K562 (cell line): ENCODE results near the gene ATP6V0A1. TPM values are rescaled to one million over a fixed set of nuclear protein-coding genes. Genes with fewer than 3 reads are reported as not detected.

Experiments
- ATAC-seq: fragments of 200-7000 bp; cut with Tn5 transposase; 3 replicates; pipeline ENCODE4 v1.9.1; 2020; ENCODE audit warnings: moderate library complexity
- BruUV-seq: library from RNA; stranded (reverse); fragments of 400-500 nt; replicated peaks from 2 replicates; lab custom pipeline; 2021; lab: Mats Ljungman, UMichigan
- CTCF ChIA-PET: fragments of 300-600 bp; formaldehyde crosslinking; extraction: SDS; loops from one replicate; lab custom pipeline; 2021; ENCODE audit warnings: low intra/inter-chr PET ratio; lab: Yijun Ruan, JAX
- POLR2A ChIA-PET: fragments of 300-600, 350-650 bp; sonication (Branson Sonifier 250); formaldehyde crosslinking; extraction: SDS; loops from one replicate; lab custom pipeline; 2021; ENCODE audit warnings: antibody characterized with exemption, inconsistent platforms; lab: Yijun Ruan, JAX
- DNase-seq, 4 experiments: peaks; one replicate each; pipeline versions ENCODE4 v3.0.0 to v3.0.0-alpha.2; 2011 to 2018; ENCODE audit warnings: low spot score in 3 of 4, mixed read lengths in 3 of 4; ENCODE audit errors: extremely low read depth in 1 of 4
- FAIRE-seq: peaks from 2 replicates; lab custom pipeline; 2011; peaks lifted over from hg19 to GRCh38; lab: Jason Lieb, UNC
- H2AFZ ChIP-seq: 2 replicates; pipeline ENCODE4 v1.6.0; 2011; ENCODE audit warnings: low read depth, low read length, control low read depth, inconsistent platforms
- H3K27ac ChIP-seq: fragments of 200-600 bp; 3 replicates; pipeline ENCODE4 v1.8.0; 2011; ENCODE audit warnings: low read depth, mild to moderate bottlenecking, control low read depth, inconsistent platforms, low read length, moderate library complexity, mixed read lengths; ENCODE audit errors: extremely low read depth
- H3K27me3 ChIP-seq, 2 experiments: fragments of 300-600 bp in 1 of 2; 2 replicates in 1 of 2; 3 replicates in 1 of 2; pipeline versions ENCODE4 v1.6.0 to v1.8.0; 2011; ENCODE audit warnings: inconsistent platforms in 2 of 2, low read length in 2 of 2, mild to moderate bottlenecking in 1 of 2, mixed read lengths in 1 of 2, moderate library complexity in 1 of 2; ENCODE audit not compliant: control insufficient read depth in 2 of 2, insufficient read depth in 2 of 2
- H3K36me3 ChIP-seq: fragments of 300-600 bp; 3 replicates; pipeline ENCODE4 v1.8.0; 2011; ENCODE audit warnings: mild to moderate bottlenecking, low read length, inconsistent platforms; ENCODE audit not compliant: control insufficient read depth, insufficient read depth
- H3K4me1 ChIP-seq, 2 experiments: fragments of 200-600 bp in 1 of 2; replicated peaks in 1 of 2; 2 replicates in 1 of 2; 3 replicates in 1 of 2; pipeline versions ENCODE4 v1.5.1 to v1.8.0; 2011; ENCODE audit warnings: inconsistent platforms in 2 of 2, low read length in 2 of 2, mild to moderate bottlenecking in 1 of 2, mixed read lengths in 1 of 2, moderate library complexity in 1 of 2; ENCODE audit not compliant: control insufficient read depth in 2 of 2, insufficient read depth in 2 of 2
- H3K4me2 ChIP-seq: 2 replicates; pipeline ENCODE4 v1.6.1; 2011; ENCODE audit warnings: low read length, control low read depth, inconsistent platforms, mixed read lengths; ENCODE audit not compliant: insufficient read depth
- H3K4me3 ChIP-seq: fragments of 200-600 bp; sonication (generic), shearing (Covaris generic); 2 replicates; pipeline ENCODE4 v1.5.1; 2016; ENCODE audit warnings: control low read depth, inconsistent platforms
- H3K79me2 ChIP-seq: fragments of 200-600 bp; 3 replicates; pipeline ENCODE4 v1.8.0; 2011; ENCODE audit warnings: low read length, inconsistent platforms; ENCODE audit not compliant: control insufficient read depth, insufficient read depth
- H3K9ac ChIP-seq, 2 experiments: 2 replicates each; pipeline versions ENCODE4 v1.6.0 to v1.6.1; 2011; ENCODE audit warnings: low read depth in 2 of 2, low read length in 2 of 2, control low read depth in 1 of 2, inconsistent platforms in 1 of 2, mild to moderate bottlenecking in 1 of 2, mixed read lengths in 1 of 2; ENCODE audit not compliant: insufficient read depth in 1 of 2
- H3K9me1 ChIP-seq: one replicate; pipeline ENCODE4 v1.6.0; 2011; ENCODE audit warnings: inconsistent platforms, mild to moderate bottlenecking, low read length, moderate library complexity; ENCODE audit not compliant: control insufficient read depth, insufficient read depth
- H3K9me3 ChIP-seq: replicated peaks from 2 replicates; pipeline ENCODE4 v1.5.1; 2011; ENCODE audit warnings: low read depth, low read length, inconsistent platforms; ENCODE audit not compliant: control insufficient read depth, insufficient read depth
- H4K20me1 ChIP-seq: replicated peaks from 2 replicates; pipeline ENCODE4 v1.6.1; 2011; ENCODE audit warnings: low read length, inconsistent platforms, mixed read lengths; ENCODE audit not compliant: control insufficient read depth, insufficient read depth
- BACH1 ChIP-seq: fragments of 200-800 bp; sonication (Bioruptor generic); IDR thresholded peaks from 2 replicates; pipeline ENCODE4 v1.6.1; 2016; ENCODE audit warnings: missing genetic modification characterization, missing compliant biosample characterization
- BRD4 ChIP-seq: fragments of 200-600 bp; sonication (generic); IDR thresholded peaks from 2 replicates; pipeline ENCODE4 v1.6.1; 2017; ENCODE audit warnings: inconsistent platforms
- CBX5 ChIP-seq: IDR thresholded peaks from 2 replicates; pipeline ENCODE4 v1.6.1; 2014; ENCODE audit warnings: low read depth, borderline replicate concordance
- CC2D1A ChIP-seq: fragments of 450-650 bp; IDR thresholded peaks from 2 replicates; pipeline ENCODE4 v1.6.1; 2017; ENCODE audit warnings: mild to moderate bottlenecking
- CCAR2 ChIP-seq: fragments of 200-400 bp; formaldehyde crosslinking; IDR thresholded peaks from 2 replicates; pipeline ENCODE4 v1.6.1; 2017; ENCODE audit warnings: mild to moderate bottlenecking, low read depth, low read length
- DNMT1 ChIP-seq: fragments of 450-650 bp; IDR thresholded peaks from 2 replicates; pipeline ENCODE4 v1.6.1; 2016; ENCODE audit warnings: antibody characterized with exemption, mild to moderate bottlenecking
- FOS ChIP-seq: IDR thresholded peaks from 3 replicates; pipeline ENCODE4 v1.6.1; 2011; ENCODE audit not compliant: insufficient read length; ENCODE audit errors: extremely low read depth
- HDAC6 ChIP-seq: IDR thresholded peaks from 2 replicates; pipeline ENCODE4 v1.6.1; 2012; ENCODE audit warnings: low read depth, mild to moderate bottlenecking, control low read depth, inconsistent platforms, low read length, moderate library complexity
- HEY1 ChIP-seq: fragments of 250-450 bp; sonication (Bioruptor Pico); IDR thresholded peaks from 2 replicates; pipeline ENCODE4 v1.5.0; 2020; ENCODE audit warnings: mild to moderate bottlenecking, moderate library complexity, borderline replicate concordance
- HMGXB4 ChIP-seq: sonication (generic); formaldehyde crosslinking; IDR thresholded peaks from 2 replicates; pipeline ENCODE4 v1.8.1; 2023; ENCODE audit warnings: mild to moderate bottlenecking, missing genetic modification reagents
- MTA1 ChIP-seq: fragments of 450-650 bp; IDR thresholded peaks from 2 replicates; pipeline ENCODE4 v1.6.1; 2017; ENCODE audit warnings: borderline replicate concordance
- NFYB ChIP-seq: IDR thresholded peaks from 2 replicates; pipeline ENCODE4 v1.6.1; 2011; ENCODE audit warnings: mild to moderate bottlenecking, moderate library complexity; ENCODE audit not compliant: insufficient read length; ENCODE audit errors: extremely low read depth
- POLR2H ChIP-seq: IDR thresholded peaks from 2 replicates; pipeline ENCODE4 v1.6.1; 2016; ENCODE audit warnings: missing genetic modification characterization, low read depth, mild to moderate bottlenecking, control low read depth, missing compliant biosample characterization, moderate library complexity
- POLR3G ChIP-seq: IDR thresholded peaks from 2 replicates; pipeline ENCODE4 v1.6.1; 2011; ENCODE audit not compliant: insufficient read length, insufficient replicate concordance; ENCODE audit errors: extremely low read depth
- SIRT6 ChIP-seq: IDR thresholded peaks from one replicate; pipeline ENCODE4 v1.6.1; 2012; ENCODE audit warnings: low read depth, mild to moderate bottlenecking, control low read depth, inconsistent platforms, low read length, moderate library complexity
- SNIP1 ChIP-seq: fragments of 450-650 bp; IDR thresholded peaks from 2 replicates; pipeline ENCODE4 v1.7.1; 2017; ENCODE audit warnings: low read depth, mild to moderate bottlenecking
- ZKSCAN8 ChIP-seq: fragments of 200-800 bp; sonication (Bioruptor generic); IDR thresholded peaks from 2 replicates; pipeline ENCODE4 v1.6.1; 2016; ENCODE audit warnings: missing genetic modification characterization, missing compliant biosample characterization
- ZNF175 ChIP-seq: fragments of 200-800 bp; sonication (Bioruptor generic); IDR thresholded peaks from 2 replicates; pipeline ENCODE4 v1.6.1; 2016; ENCODE audit warnings: low read depth, mild to moderate bottlenecking, missing genetic modification characterization, missing compliant biosample characterization
- ZNF23 ChIP-seq: fragments of 250-450 bp; sonication (Bioruptor Pico); IDR thresholded peaks from 2 replicates; pipeline ENCODE4 v1.4.0; 2020; ENCODE audit warnings: mild to moderate bottlenecking
- WGBS: fragments of 100-300 bp; shearing (Covaris generic); methylation state at CpG from one replicate; pipeline ENCODE4 v1.1.6; 2016; ENCODE audit warnings: low coverage, mixed read lengths; ENCODE audit not compliant: insufficient coverage; ENCODE audit errors: missing lambda C conversion rate; 5-methylcytosine and 5-hydroxymethylcytosine counted together
- in situ Hi-C: fragments of 300-500 bp; cut with MboI; formaldehyde crosslinking; loops from 4 replicates; pipeline ENCODE4 v1.15.0; 2018; ENCODE audit warnings: inconsistent platforms, mixed read lengths
- intact Hi-C: fragments of 100-400 bp; cut with micrococcal nuclease; formaldehyde crosslinking; loops from 2 replicates; pipeline ENCODE4 v1.14.2; 2022
- polyA plus RNA-seq, 8 experiments: library from polyadenylated mRNA; depleted of rRNA in 4 of 8; stranded (reverse) in 5 of 8; unstranded in 3 of 8; fragments of >200 nt; fragmentation: Nextera tagmentation in 2 of 8; fragmentation: Illumina TruSeq in 1 of 8; extraction: Ambion mirVana in 2 of 8; extraction: Trizol in 1 of 8; gene quantifications; 2 replicates each; pipeline versions ENCODE4 v1.2.1 to v1.2.3, GENCODE V29; 2011 to 2014; ENCODE audit warnings: inconsistent platforms in 1 of 8, missing spikeins in 1 of 8
- total RNA-seq, 7 experiments: library from RNA; depleted of rRNA in 6 of 7; stranded (reverse); fragments of >200 nt in 6 of 7; fragmentation: Illumina TruSeq in 2 of 7; extraction: Trizol in 2 of 7; gene quantifications; 2 replicates each; pipeline versions ENCODE4 v1.2.1 to v1.2.3, GENCODE V29; 2011 to 2021; ENCODE audit warnings: low replicate concordance in 1 of 7
- TF ChIP-seq, protein P1 (sequence below): fragments of 450-650 bp; conservative IDR thresholded peaks from 2 replicates; pipeline ENCODE4 v1.6.1; 2016; ENCODE audit warnings: missing genetic modification characterization, low read depth, mild to moderate bottlenecking, control low read depth, missing compliant biosample characterization

The ATP6V0A1 gene
- total and polyA plus RNA-seq, 9 of the 15 experiments (the other 6 are each of a cell fraction or from before 2014, with no cell fraction given) = 11.8 to 158 (median 75.5) TPM

DNA sequence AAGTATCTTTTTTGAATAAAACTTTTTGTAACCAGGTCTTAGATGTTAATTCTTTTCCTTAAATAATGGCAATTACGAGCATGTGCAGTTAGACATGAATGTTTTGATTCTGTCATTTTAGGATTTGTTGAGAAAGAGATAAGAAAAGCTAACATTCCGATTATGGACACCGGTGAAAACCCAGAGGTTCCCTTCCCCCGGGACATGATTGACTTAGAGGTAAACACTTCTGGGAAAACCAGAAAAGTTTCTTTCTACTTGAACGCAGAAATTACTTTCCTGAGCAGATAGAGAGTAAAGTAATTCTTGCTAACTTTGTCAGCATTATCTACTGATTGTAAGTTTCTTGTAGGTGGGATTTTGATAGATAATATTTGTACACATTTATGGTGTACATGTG, 9.2 kb downstream of the ATP6V0A1 start:
- DNase-seq = no peak
- Histone ChIP-seq H4K20me1 (no peaks in the 10 kb centered on the region), H3K27me3 (no peaks in the 10 kb centered on the region), H3K27ac (no peak overlapping the region), H3K9ac (no peak overlapping the region), H2AFZ (no peak overlapping the region), H3K9me1 (no peaks in the 10 kb centered on the region), H3K4me3 (no peak overlapping the region), H3K4me2 (no peak overlapping the region), H3K36me3 (peaks cover 85% of the 10 kb centered on the region)
- 67% methylated on average over 5 of the region's 5 CpGs for WGBS
- intact Hi-C loops = no loop called here
- CTCF ChIA-PET = no interaction called here
- no peak for TF ChIP-seq HMGXB4
- no peak for TF ChIP-seq POLR2H (tag)
- TF ChIP-seq HDAC6 = no peak
- no peak for TF ChIP-seq POLR3G
- TF ChIP-seq BRD4 = no peak
- no peak for TF ChIP-seq ZNF23 (CRISPR knock-in tag)
- TF ChIP-seq DNMT1 = no peak
- no peak for TF ChIP-seq SIRT6
- TF ChIP-seq FOS = no peak
- no peak for TF ChIP-seq HEY1 (CRISPR knock-in tag)
- no peak for TF ChIP-seq SNIP1
- TF ChIP-seq ZKSCAN8 (CRISPR knock-in tag) = no peak
- no peak for TF ChIP-seq MTA1
- no peak for TF ChIP-seq ZNF175
- TF ChIP-seq, protein P1, sequence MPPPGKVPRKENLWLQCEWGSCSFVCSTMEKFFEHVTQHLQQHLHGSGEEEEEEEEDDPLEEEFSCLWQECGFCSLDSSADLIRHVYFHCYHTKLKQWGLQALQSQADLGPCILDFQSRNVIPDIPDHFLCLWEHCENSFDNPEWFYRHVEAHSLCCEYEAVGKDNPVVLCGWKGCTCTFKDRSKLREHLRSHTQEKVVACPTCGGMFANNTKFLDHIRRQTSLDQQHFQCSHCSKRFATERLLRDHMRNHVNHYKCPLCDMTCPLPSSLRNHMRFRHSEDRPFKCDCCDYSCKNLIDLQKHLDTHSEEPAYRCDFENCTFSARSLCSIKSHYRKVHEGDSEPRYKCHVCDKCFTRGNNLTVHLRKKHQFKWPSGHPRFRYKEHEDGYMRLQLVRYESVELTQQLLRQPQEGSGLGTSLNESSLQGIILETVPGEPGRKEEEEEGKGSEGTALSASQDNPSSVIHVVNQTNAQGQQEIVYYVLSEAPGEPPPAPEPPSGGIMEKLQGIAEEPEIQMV (tag) = no peak
- TF ChIP-seq NFYB = no peak
- TF ChIP-seq CBX5 = no peak
- no peak for TF ChIP-seq CC2D1A
- no peak for TF ChIP-seq BACH1 (tag)
- no peak for TF ChIP-seq CCAR2
- TF ChIP-seq, all 486 proteins: peak for 0
- FAIRE-seq (no peak), ATAC-seq (no peak)
- in situ Hi-C loops = no loop called here
- no peaks in the 10 kb centered on the region; a peak in 1 of 5 replicates for H3K4me1 ChIP-seq
- POLR2A ChIA-PET = interaction anchor here (0.7 to 1.6 kb wide), 3 partner anchors 9 to 51 kb away, joined by 3 to 4 read pairs (median 3); no protein-coding TSS in a partner anchor
- no TSS peak for BruUV-seq
- no peaks in the 10 kb centered on the region for H3K9me3 ChIP-seq
- H3K79me2 ChIP-seq = peaks cover 27% of the 10 kb centered on the region
